Mucosa of gallbladder (tissue), 1 donor: ENCODE measurements around the gene MATR3. TPM values are rescaled to one million over a fixed set of nuclear protein-coding genes. Genes with fewer than 3 reads are reported as not detected.
"Not testable (repeated sequence)": the region's sequence is repeated elsewhere in the genome, so short reads cannot be mapped to it uniquely, and the experiment has no call there.

Experiments used
- DNase-seq: peaks from one replicate; pipeline ENCODE4 v3.0.0-alpha.2; 2020; ENCODE audit warnings: low spot score
- total RNA-seq: library from RNA; stranded (reverse); gene quantifications from one replicate; pipeline ENCODE4 v1.2.1, GENCODE V29; 2021
- donor health status: DM: no; HTN: no; CAD: no.

MATR3 gene
- total RNA-seq, 1 donor from 2014 or later = 161 TPM

GRCh38 chr5:139344177-139344576, 50.6 kb downstream of the MATR3 start:
- DNase-seq = no peak

DNA sequence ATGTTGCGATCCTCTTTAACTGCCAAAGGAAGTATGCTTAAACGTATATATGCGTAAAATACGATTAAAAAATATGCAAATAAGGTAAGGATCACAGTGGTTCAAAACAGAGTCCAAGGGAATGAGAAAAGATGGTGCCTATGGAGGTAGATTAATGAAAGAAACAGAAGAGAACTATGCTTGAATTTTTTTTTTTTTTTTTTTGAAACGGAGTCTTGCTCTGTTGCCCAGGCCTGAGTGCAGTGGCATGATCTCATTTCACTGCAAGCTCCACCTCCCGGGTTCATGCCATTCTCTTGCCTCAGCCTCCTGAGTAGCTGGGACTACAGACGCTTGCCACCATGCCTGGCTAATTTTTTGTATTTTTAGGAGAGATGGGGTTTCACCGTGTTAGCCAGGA, 51.9 kb downstream of the MATR3 start:
- DNase-seq = not testable (repeated sequence)

- DNase-seq = not testable (repeated sequence)
Observed at GRCh38 chr5:139347863-139348262, 54.3 kb downstream of the MATR3 start.

- DNase-seq = no peak
Observed at GRCh38 chr5:139354186-139354585, 60.6 kb downstream of the MATR3 start.

DNA sequence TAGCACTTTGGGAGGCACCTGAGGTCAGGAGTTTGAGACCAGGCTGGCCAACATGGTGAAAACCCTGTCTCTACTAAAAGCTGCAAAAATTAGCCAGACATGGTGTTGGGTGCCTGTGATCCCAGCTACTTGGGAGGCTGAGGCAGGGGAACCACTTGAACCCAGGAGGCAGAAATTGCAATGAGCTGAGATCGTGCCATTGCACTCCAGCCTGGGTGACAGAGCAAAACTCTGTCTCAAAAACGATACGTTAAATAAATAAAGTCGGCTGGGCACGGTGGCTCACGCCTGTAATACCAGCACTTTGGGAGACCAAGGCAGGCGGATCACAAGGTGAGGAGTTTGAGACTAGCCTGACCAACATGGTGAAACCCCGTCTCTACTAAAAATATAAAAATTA, 62.4 kb downstream of the MATR3 start:
- DNase-seq = not testable (repeated sequence)

DNA sequence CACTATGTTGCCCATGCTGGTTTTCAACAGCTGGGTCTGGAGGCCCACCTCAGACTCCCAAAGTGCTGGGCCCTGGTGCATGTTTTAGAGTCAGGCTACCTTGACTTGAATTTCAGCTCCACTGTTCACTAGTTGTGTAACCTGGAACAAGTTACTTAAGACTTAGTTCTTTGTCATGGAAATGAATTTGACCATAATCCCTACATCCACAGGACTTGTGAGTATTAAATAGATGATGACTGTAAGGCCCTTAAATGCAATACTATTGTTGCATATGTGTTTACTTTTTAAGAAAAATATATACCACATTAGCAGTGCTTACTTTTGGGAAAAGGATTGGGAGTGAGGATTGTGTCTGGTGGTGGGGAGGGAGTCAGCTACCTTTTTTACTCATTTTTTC, 64.5 kb downstream of the MATR3 start:
- DNase-seq = no peak

- DNase-seq = no peak
Observed at GRCh38 chr5:139360384-139360783, 66.8 kb downstream of the MATR3 start.

DNA sequence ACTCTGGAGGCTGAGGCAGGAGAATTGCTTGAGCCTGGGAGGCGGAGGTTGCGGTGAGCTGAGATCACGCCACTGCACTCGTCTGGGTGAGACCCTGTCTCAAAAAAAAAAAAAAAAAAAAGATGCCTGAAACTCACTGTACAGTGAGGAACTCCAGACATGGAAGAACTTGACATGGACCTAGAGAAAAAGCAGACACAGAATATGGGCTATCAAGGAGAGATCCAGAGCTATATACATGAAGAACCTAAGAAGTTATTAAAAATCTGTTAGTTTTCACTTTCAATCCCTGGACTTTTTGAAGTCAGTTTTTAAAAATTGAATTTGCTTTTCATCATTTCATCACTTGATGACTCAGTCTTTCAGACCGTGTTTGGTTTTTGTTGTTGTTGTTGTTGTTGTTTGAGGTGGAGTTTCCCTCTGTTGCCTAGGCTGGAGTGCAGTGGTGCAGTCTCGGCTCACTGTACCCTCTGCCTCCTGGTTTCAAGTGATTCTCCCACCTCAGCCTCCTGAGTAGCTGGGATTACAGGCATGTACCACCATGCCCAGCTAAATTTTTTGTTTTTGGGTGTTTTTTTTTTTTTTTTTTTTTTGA, 68.4 kb downstream of the MATR3 start:
- no peak for DNase-seq

- no peak for DNase-seq
Observed at GRCh38 chr5:139363937-139364336, 70.4 kb downstream of the MATR3 start.

DNA sequence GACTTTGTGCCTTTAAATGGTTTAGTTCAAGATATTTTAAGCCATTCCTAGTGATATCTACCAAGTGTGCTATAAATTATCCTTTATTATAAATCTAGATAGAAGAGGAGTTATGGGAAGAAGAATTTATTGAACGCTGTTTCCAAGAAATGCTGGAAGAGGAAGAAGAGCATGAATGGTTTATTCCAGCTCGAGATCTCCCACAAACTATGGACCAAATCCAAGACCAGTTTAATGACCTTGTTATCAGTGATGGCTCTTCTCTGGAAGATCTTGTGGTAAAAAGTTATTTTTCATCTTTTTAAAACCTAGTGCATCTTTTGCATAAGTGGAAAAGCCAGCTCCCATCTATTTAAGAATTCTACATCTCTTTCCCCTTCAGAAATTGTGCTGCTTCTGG, 70.9 kb downstream of the MATR3 start:
- DNase-seq = no peak

- no peak for DNase-seq
Observed at GRCh38 chr5:139368613-139369012, 75.1 kb downstream of the MATR3 start.

DNA sequence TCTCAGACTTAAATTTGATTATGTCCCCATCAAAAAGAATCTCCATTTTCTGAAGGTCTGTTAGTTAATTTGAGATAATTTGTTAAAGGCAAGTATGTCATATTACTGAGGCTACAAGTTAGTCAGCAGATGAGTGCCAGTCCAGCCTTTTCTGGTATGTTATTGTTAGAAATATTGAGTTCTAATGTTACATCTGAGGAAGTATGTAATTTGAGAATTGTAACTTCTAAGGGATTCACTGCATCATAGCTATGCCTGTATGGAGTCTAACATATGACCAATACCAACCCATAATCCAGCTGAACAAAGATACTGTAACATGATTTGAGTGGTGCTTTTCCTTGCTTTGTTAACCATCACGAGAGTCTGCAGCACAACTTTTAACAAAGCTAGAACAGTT, 75.6 kb downstream of the MATR3 start:
- no peak for DNase-seq

GRCh38 chr5:139371482-139372435, 78.2 kb downstream of the MATR3 start:
- DNase-seq = no peak

- no peak for DNase-seq
Observed at GRCh38 chr5:139374909-139375308, 81.4 kb downstream of the MATR3 start.

DNA sequence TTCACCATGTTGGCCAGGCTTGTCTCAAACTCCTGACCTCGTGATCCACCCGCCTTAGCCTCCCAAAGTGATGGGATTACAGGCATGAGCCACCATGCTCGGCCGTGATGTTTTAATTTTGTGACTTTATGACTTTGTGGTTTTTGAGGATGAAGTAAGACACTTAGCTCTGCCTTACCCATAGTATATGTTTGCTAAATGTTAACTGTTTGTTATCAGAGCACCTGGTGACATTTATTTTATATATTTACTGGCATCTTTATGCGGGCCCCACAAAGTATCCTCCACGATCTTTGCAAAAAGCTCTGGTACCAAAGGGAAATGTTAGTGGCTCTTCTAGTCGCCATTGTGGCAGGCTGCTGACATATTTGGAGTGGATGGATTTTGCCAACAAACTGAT, 82.8 kb downstream of the MATR3 start:
- no peak for DNase-seq

DNA sequence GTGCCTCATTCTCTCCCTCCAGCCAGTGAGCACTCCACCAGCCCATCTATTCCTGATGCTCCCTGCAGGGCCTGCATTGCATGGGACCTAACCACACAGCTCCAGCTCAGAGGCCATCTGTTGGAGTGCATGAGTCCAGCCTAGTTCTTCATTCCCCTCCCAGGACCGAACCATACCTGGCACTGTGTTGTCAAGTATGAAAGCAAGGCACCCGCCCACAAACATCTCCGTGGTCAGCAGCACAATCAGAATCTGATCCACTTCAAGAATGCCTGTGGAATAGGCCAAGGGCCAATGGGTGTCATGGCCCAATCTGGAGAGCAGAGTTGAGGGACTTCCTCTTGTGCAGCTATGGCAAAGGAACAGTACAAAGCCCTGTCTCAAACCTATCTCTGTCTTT, 83.7 kb downstream of the MATR3 start:
- no peak for DNase-seq

DNA sequence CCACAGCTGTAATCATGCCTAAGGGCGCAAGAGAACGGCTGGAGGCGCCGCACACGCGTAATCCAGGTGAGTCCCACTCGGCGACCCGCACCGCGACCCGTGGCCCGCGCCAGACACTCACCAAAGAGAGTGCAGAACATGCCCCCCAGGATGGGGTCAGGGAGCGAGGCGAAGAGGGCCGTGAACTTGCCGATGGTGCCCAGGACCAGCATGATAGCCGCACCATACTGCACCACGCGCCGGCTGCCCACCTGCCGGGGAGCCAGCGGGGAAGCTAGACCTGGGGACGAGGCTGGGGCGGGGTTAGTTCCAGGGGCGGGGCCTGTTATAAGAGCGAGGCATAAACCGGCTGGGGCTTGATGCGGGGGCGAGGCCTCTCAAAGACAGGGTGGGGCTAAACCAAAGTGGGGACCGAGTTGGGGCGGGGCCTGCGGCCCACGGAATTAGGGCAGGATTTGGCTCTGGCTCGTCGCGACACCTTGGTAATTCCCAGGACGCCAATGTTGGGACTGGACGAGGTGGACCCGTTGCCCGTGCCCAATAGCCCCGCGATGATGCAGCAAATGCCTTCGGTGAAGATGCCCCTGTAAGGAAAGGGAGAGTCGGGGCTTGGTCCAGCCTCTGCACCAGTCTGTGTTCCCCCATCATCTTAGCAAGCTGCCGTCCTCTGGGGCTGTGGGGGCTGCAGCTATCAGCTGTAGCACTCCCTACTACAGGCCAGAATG, 84.7 kb downstream of the MATR3 start:
- no peak for DNase-seq

DNA sequence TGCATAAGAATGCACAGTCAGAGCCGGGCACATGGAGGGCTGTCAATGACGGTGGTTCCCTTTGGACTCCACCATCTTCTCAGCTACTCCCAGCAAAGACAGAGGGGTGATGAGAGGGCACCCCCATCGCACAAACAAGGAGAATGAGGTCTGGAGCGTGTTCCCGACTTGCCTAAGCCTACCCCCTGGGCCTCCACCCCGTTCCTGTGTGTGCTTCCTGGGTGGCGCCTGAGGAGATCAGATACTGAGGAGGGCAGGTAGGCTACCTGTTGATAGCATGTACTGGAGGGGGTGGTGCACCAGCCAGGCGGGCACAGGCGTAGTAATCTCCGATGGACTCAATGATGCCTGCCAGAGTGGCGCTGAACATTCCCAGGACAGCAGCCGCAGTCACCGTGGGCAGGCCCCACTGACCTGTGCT, 85.4 kb downstream of the MATR3 start:
- DNase-seq = no peak

GRCh38 chr5:139379626-139380449, 86.3 kb downstream of the MATR3 start:
- no peak for DNase-seq
